HG03095 (cell line): ENCODE results near the gene MYO1D.

Source experiments
- ATAC-seq: cut with Tn5 transposase; IDR thresholded peaks from one replicate; pipeline ENCODE4 v1.9.1; 2021; ENCODE audit warnings: moderate library complexity; ENCODE audit not compliant: unreplicated experiment

The MYO1D gene

GRCh38 chr17:32591405-32591804 lies 285.5 kb downstream of the MYO1D start:
- no peak for ATAC-seq

GRCh38 chr17:32590974-32591373 lies 285.9 kb downstream of the MYO1D start:
- no peak for ATAC-seq

GRCh38 chr17:32588982-32589381 lies 287.9 kb downstream of the MYO1D start:
- ATAC-seq = no peak

GRCh38 chr17:32588135-32588534 lies 288.8 kb downstream of the MYO1D start:
- no peak for ATAC-seq

GRCh38 chr17:32586666-32587065 lies 290.3 kb downstream of the MYO1D start:
- no peak for ATAC-seq

GRCh38 chr17:32584792-32585191 lies 292.1 kb downstream of the MYO1D start:
- no peak for ATAC-seq

- no peak for ATAC-seq
These were observed 293.9 kb downstream of the MYO1D start for GRCh38 chr17:32583053-32583452.

GRCh38 chr17:32575852-32576251 lies 301.1 kb downstream of the MYO1D start:
- no peak for ATAC-seq

- no peak for ATAC-seq
These were observed 306.9 kb downstream of the MYO1D start for GRCh38 chr17:32570081-32570396.

GRCh38 chr17:32569171-32570080 lies 307.5 kb downstream of the MYO1D start:
- ATAC-seq = peak; percentile 63

- ATAC-seq = no peak
These were observed 308.2 kb downstream of the MYO1D start for GRCh38 chr17:32568705-32569104.

GRCh38 chr17:32567511-32567910 lies 309.4 kb downstream of the MYO1D start:
- no peak for ATAC-seq

GRCh38 chr17:32567086-32567485 lies 309.8 kb downstream of the MYO1D start:
- ATAC-seq = no peak

- ATAC-seq = no peak
These were observed 310.6 kb downstream of the MYO1D start for GRCh38 chr17:32566303-32566702.

GRCh38 chr17:32565401-32565800 lies 311.5 kb downstream of the MYO1D start:
- no peak for ATAC-seq

- no peak for ATAC-seq
These were observed 312.6 kb downstream of the MYO1D start for GRCh38 chr17:32564325-32564724.

- ATAC-seq = no peak
These were observed 313.3 kb downstream of the MYO1D start for GRCh38 chr17:32563583-32563982.

- ATAC-seq = peak; percentile 73
These were observed 317.8 kb downstream of the MYO1D start for GRCh38 chr17:32558997-32559650.

- ATAC-seq = no peak
These were observed 318.5 kb downstream of the MYO1D start for GRCh38 chr17:32558326-32558955.

GRCh38 chr17:32555611-32556310 lies 321.2 kb downstream of the MYO1D start:
- no peak for ATAC-seq

- ATAC-seq = no peak
These were observed 323.8 kb downstream of the MYO1D start for GRCh38 chr17:32553168-32553567.
